Stimulated activated CD8-positive, alpha-beta memory T cell treated with anti-CD3 and anti-CD28 coated beads, Interleukin-4, amount 100 ng/mL, for 1 hour (primary cell): Measurements from ENCODE around the gene LDLRAD1.
"Not testable (repeated sequence)": the region's sequence is repeated elsewhere in the genome, so short reads cannot be mapped to it uniquely, and the experiment has no call there.

Source experiments
- DNase-seq, 2 donors: peaks; one replicate each; pipeline ENCODE4 v3.0.0-alpha.2; 2020; ENCODE audit warnings: low read depth in 2 of 2, low spot score in 1 of 2

LDLRAD1 gene, protein sequence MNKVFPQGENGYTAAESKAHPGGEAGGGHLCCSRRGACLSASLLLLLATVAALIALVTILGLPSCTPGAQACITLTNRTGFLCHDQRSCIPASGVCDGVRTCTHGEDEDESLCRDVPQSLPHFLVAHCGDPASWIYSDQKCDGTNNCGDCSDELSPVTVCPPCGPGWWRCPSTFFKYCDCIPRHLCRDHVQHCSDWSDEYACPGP

DNA sequence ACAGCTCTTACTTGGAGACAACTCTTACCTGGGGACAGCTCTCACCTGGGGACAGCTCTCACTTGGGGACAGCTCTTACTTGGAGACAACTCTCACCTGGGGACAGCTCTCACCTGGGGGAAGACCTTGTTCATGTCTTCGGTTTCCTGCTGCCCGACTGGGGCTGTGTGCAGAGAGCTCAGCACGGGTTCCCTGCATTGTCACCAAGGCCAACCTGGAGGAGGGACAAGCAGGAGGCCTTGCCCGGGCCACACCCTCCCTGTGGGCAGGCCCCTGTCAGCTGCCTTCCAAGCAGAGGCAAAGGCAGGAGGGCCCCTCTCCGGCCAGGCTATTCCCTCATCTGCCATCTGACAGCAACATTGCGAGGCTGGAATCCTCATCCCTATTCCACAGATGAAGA lies at the start of gene LDLRAD1:
LDLRAD1 (minus strand) TSS at position 208 of the 400 bp plus-strand sequence; CDS start at position 134, 74 bp downstream.
- no peak for DNase-seq

- DNase-seq = no peak
Measured at GRCh38 chr1:54064299-54064698, 46.3 kb upstream of the LDLRAD1 start.

DNA sequence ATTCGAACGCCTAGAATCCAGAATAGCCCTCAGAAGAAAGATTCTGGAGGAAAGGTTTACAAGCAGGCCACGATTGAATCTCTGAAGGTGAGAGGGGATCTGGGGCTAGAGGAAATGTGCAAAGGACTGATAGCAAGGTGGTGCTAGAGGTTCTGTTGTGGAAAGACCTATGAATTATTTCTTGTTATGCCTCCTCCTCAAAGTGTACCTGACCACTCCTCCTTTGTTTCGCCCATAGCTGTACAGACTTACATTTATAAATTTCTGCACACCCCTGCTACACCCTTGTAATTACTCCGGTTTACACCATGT lies 36.4 kb upstream of the LDLRAD1 start:
- no peak for DNase-seq

- no peak for DNase-seq
Measured at GRCh38 chr1:54053745-54054437, 35.9 kb upstream of the LDLRAD1 start.

DNA sequence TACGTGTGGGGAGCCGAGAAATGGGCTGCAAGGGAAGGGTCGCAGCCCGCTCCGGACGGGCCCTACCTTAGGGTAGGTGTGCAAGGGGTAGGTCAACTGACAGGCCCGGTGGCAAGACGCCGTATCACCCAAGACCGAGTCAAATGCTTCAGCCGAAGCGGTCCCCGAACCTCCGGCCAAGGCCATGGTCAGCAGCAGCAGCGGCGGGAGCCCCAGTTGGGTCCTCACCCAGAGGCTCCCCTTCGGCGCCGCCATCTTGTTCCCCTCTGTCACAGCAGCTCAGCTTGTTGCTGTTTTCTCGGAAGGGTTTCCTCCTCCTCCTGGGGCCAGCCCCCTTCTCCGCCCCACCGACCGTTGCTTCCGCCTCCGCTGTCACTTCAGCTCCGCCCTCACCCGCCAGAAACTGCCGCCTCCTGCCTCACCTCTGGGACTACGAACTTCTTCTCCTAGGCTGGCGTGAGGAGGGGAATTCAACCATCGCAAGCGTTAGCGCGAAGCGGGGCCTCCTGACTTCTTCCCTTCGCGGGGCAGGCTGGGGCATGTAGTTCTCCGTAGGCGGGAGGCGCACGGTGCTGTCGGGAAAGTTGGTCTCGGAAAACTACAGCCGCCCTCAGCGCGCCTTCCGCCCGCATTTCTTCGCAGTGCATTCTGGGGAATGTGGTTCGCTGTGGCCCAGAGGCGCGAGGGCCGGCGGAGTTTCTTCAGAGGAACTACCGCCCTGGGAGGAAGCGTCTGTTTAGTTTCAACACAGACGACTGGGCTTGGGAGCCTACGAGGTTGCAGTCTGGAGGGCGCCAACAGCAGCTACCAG lies 35.2 kb upstream of the LDLRAD1 start, which contains the start of the genes TCEANC2 and TMEM59:
TCEANC2 (plus strand) TSS at position 675 of the 811 bp plus-strand sequence. CDS start 815 bp downstream, outside the sequence.
TMEM59 (minus strand) TSS at position 271 of the 811 bp plus-strand sequence; CDS start at position 255, 16 bp downstream.
- peak; percentile 86 to 93 for DNase-seq

DNA sequence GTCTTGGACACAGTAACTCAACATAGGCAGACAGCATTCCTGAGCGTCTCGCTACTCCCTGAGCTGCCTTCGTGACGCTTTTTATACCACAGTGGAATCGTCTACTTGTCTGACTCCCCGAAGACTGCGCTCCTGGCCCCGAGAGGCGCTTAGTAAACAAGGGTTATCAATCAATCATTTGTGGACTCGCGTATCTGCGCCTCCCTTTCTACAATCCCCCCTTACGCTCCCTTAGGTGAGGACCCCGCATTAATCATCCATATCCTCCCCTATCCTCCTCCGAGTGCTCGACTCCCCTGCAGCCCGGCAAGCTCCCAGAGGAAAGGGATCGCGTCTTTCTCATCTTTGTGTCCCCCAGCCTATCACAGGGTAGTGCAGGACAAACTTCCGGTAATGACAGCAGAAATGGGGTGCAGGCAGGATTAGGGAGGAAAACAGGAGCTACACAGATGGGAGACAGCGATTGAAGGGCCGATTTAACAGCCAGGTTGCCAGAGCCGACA lies 34.5 kb upstream of the LDLRAD1 start:
- DNase-seq = peak in 1 of 2 donors; percentile 2

GRCh38 chr1:54051933-54052430 lies 34.0 kb upstream of the LDLRAD1 start:
- no peak for DNase-seq

- not testable (repeated sequence) for DNase-seq
Measured at GRCh38 chr1:54050435-54050834, 32.4 kb upstream of the LDLRAD1 start.

DNA sequence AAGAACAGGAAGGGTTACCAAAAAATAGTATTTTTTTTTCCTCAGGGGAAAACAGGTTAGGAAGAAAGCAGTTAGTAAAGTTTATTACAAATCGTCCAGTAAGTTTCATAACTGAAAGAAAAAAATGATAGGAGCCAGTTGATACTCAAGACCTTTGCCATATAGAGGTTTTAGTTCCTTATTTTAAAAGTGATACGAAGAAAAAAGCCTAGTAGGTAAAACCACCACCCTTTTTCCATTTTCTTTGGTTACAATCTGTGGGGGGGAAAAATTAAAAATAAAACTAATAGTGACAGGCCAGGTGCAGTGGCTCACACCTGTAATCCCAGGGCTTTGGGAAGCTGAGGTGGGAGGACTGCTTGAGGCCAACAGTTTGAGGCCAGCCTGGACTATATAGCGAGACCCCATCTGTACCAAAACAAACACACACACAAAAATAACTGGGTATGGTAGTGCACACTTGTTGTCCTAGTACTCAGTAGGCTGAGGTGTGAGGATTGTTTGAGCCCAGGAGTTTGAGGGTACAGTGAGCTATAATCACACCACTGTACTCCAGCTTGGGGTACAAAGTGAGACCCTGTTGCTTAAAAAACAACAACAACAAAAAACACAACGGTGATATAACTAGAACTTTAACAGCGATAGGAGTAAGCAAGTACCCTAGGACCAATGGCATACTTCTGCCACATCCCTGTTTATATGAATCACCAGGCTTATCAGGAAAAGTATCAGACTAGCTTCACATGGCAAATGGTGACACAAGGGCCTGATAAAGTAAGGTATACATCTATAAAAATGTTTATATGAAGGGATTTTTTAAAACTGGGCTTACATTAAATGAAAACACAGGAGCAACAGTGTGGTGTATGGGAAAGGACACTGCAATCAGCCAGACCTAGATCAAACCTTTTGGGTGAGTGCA lies 29.7 kb upstream of the LDLRAD1 start:
- DNase-seq = no peak

DNA sequence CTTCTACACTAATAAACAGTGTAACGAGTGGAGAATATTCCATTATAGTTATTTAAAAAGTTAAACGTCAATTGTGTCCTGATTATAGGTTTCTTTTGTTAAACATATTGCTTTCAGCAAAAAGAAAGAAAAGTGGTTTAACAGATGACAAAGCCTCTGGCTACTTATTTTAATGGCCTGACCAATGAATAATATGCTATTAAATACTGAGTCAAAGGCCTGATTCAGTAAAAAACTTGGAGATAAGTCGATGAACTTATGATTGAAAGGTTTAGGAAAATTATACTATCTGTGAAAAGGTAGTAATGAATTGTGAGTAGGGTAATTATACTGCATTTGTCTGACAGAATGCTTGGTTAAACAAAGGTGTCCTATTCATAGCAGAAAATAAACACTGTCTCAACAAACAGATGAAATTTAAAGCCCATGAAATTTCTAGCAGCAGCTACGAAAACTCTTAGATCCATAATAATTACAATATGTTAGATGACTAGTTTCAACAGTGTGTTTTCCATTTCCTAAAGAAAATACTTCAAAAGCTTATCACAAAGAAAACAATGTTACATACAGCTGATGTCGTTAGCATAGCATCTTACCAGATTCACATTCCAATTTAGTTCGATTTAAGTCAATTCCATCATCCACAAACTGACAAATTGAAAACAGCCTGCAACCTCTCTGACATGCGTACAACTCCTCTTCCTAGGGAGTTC lies 28.8 kb upstream of the LDLRAD1 start:
- no peak for DNase-seq

GRCh38 chr1:54045496-54045895 lies 27.5 kb upstream of the LDLRAD1 start:
- no peak for DNase-seq

DNA sequence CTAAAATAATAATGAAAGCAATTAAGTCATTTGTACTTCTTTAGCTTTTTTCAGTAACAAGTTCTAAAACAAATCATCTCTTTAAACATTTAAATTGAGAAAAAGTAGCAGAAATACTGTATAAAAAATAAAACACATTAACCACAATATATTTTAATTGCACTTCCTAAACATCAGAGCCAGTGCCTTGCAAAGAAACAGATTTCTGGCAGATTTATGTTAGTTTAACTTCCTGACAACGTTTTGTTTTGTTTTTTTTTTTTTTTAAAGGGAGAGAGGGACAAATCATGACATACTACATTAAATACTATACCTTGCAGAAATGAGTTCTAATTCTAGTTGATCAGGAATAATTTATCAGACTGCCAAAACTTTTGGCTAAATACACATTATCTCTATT lies 23.8 kb upstream of the LDLRAD1 start:
- no peak for DNase-seq

- DNase-seq = no peak
Measured at GRCh38 chr1:54037476-54037875, 19.5 kb upstream of the LDLRAD1 start.

- no peak for DNase-seq
Measured at GRCh38 chr1:54028306-54029251, 10.6 kb upstream of the LDLRAD1 start.

DNA sequence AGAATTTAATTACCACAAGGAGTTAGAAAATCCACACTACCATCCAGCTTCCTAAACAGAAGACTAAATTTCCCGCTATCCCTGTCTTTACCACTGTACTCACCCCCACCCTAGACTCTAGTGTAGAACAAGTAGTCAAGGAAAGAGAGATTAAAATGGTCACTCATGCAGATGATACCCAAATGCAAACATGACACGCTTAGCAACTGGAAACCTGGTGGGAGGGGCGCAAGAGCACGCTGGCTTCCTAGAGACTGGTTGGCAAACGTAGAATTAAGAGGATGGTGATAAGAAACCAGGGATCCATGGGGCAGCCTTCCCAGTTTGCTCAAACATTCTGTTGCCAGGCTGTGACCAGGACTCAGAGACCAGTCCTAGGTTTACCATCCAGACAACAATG lies 9.9 kb upstream of the LDLRAD1 start:
- no peak for DNase-seq

DNA sequence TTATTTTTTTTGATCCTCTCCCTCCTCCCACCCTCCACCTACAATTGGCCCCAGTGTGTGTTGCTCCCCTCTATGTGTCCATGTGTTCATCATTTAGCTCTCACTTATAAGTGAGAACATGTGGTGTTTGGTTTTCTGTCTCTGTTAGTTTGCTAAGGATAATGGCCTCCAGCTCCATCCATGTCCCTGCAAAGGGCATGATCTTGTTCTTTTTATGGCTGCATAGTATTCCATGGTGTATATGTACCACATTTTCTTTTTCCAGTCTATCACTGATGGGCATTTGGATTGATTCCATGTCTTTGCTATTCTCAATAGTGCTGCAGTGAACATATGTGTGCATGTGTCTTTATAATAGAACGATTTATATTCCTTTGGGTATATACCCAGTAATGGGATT lies 6.8 kb upstream of the LDLRAD1 start:
- not testable (repeated sequence) for DNase-seq

- DNase-seq = no peak
Measured at GRCh38 chr1:54024358-54024757, 6.4 kb upstream of the LDLRAD1 start.

GRCh38 chr1:54019562-54020176 lies 1.7 kb upstream of the LDLRAD1 start:
- DNase-seq = not testable (repeated sequence)
